Endothelial cell of umbilical vein (primary cell): ENCODE data around the gene HSPD1.

Experiments used
- CTCF ChIP-seq, 2 donors: IDR thresholded peaks; 1 replicate in 1 of 2; 2 replicates in 1 of 2; pipeline ENCODE4 v1.5.1; 2011; ENCODE audit warnings: low read length in 2 of 2, mild to moderate bottlenecking in 2 of 2, moderate library complexity in 2 of 2, control low read depth in 1 of 2, inconsistent platforms in 1 of 2, low read depth in 1 of 2; ENCODE audit not compliant: insufficient read depth in 1 of 2; ENCODE audit errors: extremely low read depth in 1 of 2
- EZH2 ChIP-seq: IDR thresholded peaks from 2 replicates; pipeline ENCODE4 v1.6.1; 2012; ENCODE audit warnings: borderline replicate concordance, low read depth, mild to moderate bottlenecking, moderate library complexity, low read length, inconsistent platforms; ENCODE audit not compliant: severe bottlenecking
- MAX ChIP-seq: IDR thresholded peaks from 2 replicates; pipeline ENCODE4 v1.6.1; 2011; ENCODE audit not compliant: insufficient read depth, insufficient read length
- MYC ChIP-seq: IDR thresholded peaks from one replicate; pipeline ENCODE4 v1.6.1; 2011; ENCODE audit warnings: mild to moderate bottlenecking, low read depth, low read length
- POLR2A ChIP-seq: IDR thresholded peaks from 2 replicates; pipeline ENCODE4 v1.6.1; 2012; ENCODE audit warnings: low read depth, mild to moderate bottlenecking, control low read depth, low read length
- POLR2AphosphoS5 ChIP-seq: IDR thresholded peaks from 2 replicates; pipeline ENCODE4 v1.6.1; 2012; ENCODE audit warnings: low read depth, mild to moderate bottlenecking, control low read depth, low read length, moderate library complexity; ENCODE audit not compliant: insufficient read depth

- TF ChIP-seq MAX (no peak), POLR2AphosphoS5 (no peak), CTCF (IDR thresholded peaks at IDR 0.05; ENCODE audit: extremely low read depth in 1 of 2, insufficient read depth in 1 of 2, low read depth in 1 of 2, low read length in 2 of 2) (no peak), EZH2 (no peak), POLR2A (no peak), MYC (no peak)
Measured at GRCh38 chr2:197504512-197504911, 4.9 kb upstream of the HSPD1 start.
